Amniotic epithelial cell (primary cell): Measurements from ENCODE around the gene ARX.

Experiments
- DNase-seq: peaks from one replicate; pipeline ENCODE4 v3.0.0-alpha.2; 2010; ENCODE audit warnings: low read depth

The ARX gene

DNA sequence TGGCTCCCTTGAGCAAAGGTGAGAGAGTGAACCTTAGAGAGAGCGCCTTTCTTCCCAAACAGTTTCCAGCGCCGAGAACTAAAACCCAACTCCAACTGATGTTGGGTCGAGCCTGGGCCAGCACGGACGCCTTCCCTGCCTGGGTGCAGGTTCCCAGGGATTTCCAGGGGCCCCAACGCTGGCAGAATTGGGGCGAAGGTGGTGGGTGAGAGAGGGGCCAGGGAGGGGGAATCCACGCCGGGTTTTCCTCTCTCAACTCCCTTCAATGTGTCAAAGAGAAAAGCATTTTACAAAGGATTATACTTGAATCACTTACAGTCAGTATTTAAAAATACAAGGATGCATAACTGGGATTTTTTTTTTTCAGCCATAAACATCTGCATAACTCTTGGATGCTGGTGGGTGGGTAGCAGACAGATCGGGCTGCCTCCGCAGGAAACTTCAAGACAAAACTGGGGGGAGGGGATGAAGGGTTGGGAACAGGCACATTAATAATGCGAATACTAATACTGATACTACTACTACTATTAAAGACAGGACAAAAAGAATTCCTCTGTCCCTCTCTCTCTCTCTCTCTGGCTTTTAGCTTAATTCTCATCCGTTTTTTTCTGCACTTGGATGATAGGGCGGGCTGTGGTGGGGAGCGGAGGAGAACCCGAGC is 1.3 kb upstream of the ARX start:
- no peak for DNase-seq

GRCh38 chrX:25016361-25016671 is 551 bp upstream of the ARX start:
- no peak for DNase-seq

DNA sequence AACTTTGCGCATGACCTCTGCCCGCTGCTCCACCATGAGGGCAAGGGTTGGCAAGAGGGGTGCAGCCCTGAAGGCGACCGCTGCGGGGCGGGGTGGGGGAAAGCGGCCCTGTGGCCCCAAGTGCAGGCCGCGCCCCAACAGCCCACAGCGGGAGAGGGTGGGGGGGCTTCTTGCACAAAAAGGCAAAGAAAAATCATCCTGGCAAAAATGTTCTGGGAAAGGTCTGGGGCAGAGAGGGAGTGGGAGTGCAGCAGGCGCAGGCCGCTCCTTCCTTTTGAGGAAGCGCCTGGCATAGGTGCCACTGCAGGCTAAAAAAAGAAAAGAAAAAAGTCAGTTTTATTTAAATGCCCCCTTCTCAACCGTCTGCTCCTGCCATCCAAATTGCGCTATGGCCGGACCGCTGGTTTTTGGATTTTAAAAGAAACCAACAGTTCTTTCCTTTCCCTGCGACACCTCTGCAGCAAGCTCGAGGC is 1.4 kb downstream of the ARX start:
- no peak for DNase-seq

DNA sequence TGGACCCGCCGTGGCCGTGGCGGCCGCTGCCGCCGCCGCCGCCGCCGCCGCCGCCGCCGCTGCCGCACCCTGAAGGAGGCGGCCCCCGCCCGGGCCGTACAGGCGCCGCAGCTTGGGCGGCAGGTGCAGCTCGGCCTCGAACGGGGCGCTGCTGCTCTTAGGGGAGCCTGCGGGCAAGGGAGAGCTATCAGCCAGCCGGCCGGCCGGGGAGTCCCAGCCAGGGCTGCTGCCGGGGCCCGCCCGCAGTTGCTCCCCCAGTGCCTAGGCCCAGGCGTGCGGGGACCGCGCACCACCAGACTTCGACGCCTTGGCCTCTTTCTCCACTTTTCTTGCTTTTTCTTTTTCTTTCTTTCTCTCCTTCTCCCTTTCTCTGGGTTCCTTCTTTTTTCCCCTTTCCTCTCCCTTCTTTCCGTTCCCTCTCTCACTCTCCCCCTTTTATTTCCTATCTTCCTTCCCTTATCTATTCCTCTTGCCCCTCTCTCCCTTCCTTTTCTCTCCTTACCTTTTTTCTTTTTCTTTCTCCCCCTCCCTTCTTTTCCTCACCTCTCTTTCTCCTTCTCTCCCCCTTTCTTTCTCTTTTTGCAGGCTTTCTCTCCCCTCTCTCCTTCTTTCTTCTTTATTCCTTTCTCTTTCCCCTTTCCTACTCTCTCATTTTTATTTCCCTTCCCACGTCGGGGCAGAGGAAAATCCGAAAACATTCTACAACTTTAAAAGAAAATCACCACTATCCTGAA is 2.0 kb downstream of the ARX start:
- no peak for DNase-seq

- DNase-seq: no peak
Observed at GRCh38 chrX:25012793-25013631, 2.8 kb downstream of the ARX start.

DNA sequence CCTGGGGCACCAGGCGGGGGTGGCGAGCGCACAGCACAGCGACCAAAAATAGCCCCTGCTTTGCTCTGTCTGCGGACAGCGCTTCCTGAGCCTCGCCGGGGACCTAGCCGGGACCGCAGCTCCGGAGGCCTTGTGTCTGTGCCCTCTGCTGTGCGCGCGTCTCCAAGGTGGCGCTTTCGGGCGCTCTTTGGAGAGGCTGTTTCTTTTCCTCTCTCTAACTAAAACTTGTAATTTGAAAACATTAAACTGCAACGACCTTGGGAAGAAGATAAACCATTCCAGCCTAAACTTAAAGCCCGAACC is 3.4 kb downstream of the ARX start:
- DNase-seq: no peak

DNA sequence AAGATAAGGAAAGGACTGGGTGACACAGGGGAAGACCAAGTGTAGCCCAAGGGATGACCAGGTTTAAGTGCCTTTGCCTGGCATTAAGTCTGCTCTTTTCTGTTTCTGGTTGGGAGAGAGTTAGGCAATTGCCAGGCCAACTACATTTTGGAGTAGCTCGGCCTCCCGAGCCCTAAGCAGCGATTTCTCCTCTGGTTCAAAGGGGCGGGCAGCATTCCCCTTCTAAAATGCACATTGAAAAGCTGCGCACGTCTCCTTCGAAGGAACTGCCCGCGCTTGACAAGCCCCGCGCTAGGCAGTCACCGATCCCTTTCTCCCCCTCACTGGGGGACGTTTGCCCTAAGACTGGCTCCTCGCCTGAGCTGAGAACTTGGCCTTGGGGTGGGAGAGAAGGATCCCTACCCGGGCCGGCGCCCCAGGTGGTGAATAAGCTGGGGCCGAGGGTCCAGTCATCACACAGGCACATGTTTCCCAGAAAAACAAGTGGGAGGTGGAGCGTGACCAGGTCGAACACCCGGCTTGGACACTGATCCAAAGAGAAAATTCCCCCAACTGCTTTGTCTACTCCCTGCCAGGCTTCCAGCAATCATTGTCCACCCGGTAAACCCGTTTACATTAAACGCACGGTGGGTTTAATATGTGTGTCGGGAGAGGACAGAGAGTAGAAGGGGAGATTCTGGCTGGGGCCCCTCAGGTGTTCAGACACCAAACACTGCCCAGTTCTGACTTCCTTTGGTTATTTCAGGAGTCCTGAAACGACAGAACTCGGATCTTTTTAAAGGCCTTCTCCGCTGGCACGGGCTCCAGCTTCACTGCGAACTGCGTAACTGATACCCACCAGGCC is 4.0 kb downstream of the ARX start:
- no peak for DNase-seq

GRCh38 chrX:25010784-25011588 is 4.8 kb downstream of the ARX start:
- no peak for DNase-seq

GRCh38 chrX:25009407-25009806 is 6.4 kb downstream of the ARX start:
- DNase-seq: no peak

GRCh38 chrX:25007059-25008053 is 8.4 kb downstream of the ARX start:
- DNase-seq: no peak

DNA sequence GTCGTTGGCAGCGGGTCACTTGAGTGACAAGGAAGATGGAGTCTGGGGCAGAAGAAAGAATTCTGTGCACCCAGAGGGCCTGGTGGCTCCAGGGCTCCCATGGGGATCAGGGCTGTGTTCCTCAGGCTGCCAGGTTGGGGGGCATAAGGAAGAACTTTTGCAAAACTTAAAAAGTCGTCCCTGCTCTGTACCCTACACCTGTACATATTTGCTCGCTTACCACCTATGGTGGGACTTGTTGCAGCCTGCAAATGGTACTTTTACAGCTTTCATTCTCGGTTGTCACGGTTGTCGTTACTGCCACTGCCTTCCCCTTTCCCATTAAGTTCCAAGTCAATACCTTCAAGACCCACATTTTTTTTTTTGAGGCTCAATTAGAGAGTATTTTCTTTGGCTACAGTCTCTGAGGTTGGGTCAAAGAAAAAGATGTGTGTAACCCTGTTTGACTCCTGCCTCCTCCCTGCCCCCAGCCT is 9.1 kb downstream of the ARX start:
- no peak for DNase-seq

DNA sequence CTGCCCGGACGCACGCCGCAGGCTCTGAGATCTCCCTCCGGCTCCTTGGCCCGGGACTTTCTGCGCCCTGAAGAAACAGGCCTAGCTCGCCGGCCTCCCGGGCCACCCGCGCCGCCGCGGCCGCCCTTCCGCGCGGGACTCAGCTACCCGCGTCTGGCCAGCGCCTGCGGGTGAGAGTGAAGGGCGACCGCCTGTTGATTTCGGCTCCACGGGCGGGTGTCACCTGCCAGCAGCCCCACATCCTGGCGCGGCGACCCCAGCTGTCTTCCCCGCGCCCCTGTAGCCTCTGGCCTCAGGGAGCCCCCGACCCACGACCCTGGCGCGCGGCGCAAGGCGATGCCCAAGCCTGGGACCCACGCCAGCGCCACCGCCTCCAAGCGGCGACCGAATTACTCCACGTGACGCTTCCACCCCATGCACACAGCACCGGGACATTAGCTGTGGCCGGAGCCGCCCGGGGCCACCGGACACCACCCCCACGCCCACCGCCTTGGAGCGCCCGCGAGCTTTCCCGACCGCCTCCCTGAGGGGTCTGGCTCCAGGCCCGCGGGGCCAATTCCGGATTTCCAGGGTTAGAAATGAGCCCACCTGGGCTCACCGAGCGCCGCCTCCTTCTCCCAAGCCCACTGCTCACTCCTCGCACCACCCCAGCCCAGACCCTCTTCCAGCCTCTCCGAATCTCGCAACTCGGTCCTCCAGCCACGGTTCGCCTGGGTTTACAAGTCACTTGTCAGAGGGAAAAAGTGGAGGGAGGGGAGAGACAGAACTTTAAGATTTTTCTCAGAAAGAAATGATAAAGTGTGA is 10.2 kb downstream of the ARX start:
- no peak for DNase-seq

DNA sequence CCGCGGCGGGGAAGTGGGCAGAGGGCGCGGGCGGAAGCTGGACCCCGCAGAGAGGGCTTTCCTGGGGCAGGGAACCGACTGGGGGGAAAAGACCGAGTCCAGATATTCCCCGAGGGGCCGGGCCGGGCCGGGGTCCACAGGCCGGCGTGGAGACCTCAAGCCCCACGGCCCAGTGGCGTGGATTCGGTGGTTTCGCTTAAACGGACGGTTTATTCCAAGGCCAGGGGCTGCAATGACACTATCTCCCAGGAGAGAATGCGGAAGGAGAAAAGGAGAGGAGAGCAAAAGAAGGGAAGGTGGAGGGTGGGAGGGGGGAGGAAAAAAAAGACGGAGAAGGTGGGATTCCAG is 10.8 kb downstream of the ARX start:
- DNase-seq: no peak

DNA sequence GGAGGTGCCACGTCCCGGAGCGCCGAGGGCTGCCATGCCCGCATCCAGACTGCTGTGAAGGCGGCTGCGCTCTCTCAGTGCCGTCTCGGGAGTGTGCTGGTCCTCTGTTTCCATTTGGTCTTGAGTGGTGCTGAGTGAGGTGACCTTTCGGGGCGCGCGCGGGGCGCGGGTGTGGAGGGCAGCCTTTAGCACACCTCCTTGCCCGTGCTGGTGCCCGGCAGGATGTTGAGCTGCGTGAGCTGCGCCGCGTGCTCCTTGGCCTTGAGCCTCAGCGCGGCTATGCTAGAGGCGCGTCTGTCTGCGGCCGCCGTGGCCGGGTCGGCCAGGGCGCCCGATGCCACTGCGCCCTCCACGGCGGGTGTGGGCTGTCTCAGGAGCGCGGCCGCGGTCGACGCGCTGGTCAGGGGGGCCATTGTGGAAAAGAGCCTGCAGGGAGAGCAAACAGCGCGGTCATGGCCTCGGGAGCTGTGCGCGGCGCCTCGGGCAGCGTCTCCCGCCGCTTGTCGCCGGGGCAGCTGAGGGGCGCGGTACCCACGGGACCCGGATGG is 11.2 kb downstream of the ARX start:
- no peak for DNase-seq

- no peak for DNase-seq
Observed at GRCh38 chrX:25004040-25004439, 11.7 kb downstream of the ARX start.

DNA sequence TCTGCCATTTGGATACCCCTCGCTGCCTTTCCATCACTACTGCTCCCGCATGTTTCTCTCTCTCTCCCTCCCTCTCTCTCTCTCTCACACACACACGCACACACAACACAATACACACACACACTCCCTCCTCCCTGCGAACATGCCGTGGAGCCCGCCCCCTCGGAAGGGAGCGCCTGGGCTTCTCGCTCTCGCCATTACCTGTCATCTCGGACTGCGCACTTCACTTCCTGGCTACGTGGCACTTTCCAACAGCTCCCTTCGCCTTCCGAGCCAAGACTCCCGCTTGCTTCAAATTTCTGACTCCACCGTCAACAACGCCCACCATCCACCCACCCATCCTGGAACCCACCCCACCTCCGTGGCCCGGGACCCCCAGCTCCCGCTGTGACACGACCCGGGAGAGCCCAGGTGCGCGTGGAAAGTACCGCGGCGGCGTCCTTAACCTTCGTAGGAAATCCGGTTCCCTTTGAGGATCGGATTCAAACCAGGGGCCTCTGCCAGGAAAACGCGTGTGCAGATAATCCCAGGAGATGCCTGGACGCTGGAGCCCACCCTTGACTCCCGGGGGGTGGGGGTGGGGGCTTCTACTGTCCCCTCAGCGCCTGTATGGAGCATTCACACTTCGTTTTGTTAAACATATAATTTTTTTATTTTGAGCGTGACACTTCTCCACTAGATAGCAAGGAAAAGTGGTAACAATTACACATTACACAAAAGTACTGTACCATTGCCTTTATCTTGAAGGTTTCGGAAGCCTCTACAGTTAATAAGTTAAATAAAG is 12.5 kb downstream of the ARX start:
- no peak for DNase-seq

DNA sequence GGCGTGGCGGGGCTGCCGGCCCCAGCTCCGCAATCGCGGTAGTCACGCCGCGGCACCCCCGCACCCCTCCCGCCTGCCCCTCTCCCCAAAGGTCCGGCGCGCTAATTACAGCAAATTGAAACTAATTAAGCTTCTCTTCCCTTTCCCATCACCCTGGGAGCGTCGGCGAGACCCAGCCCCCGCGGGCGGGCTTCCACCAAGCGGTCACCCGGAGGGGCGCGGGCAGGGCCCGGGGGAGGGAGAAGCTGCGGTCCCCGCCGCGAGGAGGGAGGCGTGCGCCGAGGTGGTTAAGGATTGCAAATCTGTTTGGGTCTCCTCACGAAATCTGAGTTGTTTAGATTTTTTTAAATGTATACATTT is 13.1 kb downstream of the ARX start:
- no peak for DNase-seq
